ENCODE data around the gene RASSF7. TPM values are rescaled to one million over a fixed set of nuclear protein-coding genes. Genes with fewer than 3 reads are reported as not detected.
"Not testable (repeated sequence)": the region's sequence is repeated elsewhere in the genome, so short reads cannot be mapped to it uniquely, and the experiment has no call there.

Gene RASSF7, protein sequence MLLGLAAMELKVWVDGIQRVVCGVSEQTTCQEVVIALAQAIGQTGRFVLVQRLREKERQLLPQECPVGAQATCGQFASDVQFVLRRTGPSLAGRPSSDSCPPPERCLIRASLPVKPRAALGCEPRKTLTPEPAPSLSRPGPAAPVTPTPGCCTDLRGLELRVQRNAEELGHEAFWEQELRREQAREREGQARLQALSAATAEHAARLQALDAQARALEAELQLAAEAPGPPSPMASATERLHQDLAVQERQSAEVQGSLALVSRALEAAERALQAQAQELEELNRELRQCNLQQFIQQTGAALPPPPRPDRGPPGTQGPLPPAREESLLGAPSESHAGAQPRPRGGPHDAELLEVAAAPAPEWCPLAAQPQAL
- total RNA-seq = 65.7 and 110 TPM in 2 replicates

DNA sequence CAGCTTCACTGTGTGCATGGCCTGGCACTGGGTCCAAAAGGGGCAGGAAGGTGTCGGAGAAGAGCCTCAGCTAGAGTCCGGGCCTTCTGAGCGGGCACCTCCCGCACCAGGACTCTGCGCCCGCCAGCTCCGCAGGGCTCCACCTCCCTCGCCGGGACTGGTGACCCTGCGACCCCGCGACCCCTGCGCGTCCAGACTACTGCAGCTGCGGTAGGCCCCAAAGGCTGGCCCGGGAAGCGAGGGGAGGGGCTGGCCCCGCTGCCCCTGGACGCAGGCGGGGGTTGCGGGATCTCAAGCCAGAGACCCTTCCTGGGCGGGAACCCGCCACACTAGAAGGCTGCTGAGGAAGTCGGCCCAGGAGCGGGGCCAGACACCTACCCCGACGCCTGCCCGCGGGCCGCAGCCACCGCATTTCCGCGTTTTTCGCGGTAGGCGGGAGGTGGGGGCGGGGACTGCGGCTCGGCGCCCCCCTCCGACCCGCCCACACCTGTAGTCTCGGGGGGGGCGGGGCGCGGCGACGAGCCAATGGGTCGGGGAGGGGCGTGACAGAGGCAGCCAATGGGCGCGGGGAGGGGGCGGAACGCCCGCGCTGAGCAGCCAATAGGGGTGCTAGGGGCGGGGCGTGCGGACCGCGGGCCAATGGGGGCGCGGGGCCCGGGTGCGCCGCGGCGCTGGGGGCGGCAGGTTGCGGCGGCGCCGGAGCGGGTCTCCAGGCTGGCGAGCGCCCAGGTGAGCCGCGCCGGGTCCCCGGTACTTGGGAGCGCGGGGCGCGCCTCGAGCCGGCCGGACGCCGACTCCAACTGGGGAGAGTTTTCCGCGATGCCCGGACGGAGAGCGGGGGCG lies at the start of gene RASSF7, which contains the start of gene LMNTD2:
TSS of gene RASSF7 (plus strand) at position 666 of the 843 bp plus-strand sequence. CDS start 799 bp downstream, outside the sequence.
TSS of gene LMNTD2 (minus strand) at position 434 of the 843 bp plus-strand sequence. CDS start at position 412, 22 bp downstream.
- DNase-seq (ENCODE audit: low read depth) = peak; percentile 41

- DNase-seq (ENCODE audit: low read depth) = no peak
Measured at GRCh38 chr11:512761-513595, 47.8 kb upstream of the RASSF7 start.

DNA sequence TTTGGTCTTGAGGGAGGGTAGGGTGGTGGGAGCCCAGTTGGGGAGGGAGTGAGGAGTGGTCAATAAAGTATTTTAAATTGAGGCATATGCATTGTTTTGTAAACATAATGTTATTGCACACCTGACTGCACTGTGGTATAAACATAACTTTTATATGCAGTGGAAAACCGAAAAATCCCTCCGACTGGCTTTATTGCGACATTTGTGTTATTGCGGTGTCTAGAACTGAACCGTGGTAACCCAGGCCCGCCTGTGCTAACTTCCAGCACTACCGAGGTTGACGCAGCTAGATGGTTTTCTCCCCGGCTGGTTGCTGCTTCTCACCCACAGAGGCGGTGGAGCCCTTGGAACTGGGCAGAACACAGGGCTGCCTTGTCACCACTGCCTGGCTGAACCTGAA lies 46.2 kb upstream of the RASSF7 start:
- no peak for DNase-seq (ENCODE audit: low read depth)

DNA sequence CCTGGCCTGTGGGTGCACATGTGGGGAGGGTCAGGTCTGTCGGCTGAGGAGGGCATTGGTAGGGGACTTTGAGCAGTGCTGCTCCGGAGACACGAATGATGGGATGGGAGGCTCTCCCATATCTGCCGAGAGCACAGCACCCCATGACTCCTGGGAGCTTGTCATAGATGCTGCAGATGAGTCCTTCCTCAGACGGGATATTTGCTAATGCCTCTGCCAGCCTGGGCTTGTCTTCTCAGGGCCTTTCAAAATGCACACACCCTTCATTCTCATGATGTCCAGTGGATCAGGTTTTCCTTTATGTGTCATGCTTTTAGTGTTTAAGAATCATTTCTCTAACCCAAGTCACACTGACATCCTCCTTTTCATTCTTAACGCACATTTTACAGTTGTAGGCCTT lies 45.6 kb upstream of the RASSF7 start:
- no peak for DNase-seq (ENCODE audit: low read depth)

DNA sequence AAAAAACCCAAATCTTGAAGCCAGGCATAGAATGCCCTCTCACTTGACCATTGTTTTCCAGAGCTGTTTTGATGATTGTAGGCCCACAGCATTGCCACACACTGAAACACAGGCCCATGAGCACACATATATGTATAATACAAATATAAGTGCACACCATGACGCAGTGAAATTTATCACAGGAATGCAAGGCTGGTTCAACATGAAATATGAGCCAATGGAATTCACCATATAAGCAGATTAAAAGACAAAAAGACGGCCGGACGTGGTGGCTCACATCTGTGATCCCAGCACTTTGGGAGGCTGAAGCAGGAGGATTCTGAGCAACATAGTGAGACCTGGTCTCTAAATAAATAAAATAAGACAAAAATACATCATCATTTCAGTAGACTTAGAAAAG lies 44.4 kb upstream of the RASSF7 start:
- no peak for DNase-seq (ENCODE audit: low read depth)

DNA sequence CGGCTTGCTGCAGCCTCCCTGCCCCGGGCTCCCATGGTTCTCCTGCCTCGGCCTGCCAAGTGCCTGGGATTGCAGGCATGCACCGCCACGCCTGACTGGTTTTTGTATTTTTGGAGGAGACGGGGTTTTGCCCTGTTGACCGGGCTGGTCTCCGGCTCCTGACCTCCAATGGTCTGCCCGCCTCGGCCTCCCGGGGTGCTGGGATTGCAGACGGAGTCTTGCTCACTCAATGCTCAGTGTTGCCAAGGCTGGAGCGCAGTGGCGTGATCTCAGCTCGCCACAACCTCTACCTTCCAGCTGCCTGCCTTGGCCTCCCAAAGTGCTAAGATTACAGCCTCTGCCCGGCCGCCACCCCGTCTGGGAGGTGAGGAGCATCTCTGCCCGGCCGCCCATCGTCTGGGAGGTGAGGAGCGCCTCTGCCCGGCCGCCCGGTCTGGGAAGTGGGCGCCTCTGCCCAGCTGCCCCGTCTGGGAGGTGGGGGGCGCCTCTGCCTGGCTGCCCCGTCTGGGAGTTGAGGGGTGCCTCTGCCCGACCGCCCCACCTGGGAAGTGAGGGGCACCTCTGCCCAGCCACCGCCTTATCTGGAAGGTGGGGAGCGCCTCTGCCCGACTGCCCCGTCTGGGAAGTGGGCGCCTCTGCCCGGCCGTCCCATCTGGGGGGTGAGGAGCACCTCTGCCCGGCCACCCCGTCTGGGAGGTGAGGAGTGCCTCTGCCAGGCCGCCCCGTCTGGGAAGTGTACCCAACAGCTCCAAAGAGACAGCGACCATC lies 43.7 kb upstream of the RASSF7 start:
- not testable (repeated sequence) for DNase-seq (ENCODE audit: low read depth)

GRCh38 chr11:518463-519202 lies 42.1 kb upstream of the RASSF7 start:
- DNase-seq (ENCODE audit: low read depth) = peak; percentile 92

- no peak for DNase-seq (ENCODE audit: low read depth)
Measured at GRCh38 chr11:520428-521176, 40.2 kb upstream of the RASSF7 start.

GRCh38 chr11:521177-521688 lies 39.5 kb upstream of the RASSF7 start:
- DNase-seq (ENCODE audit: low read depth) = no peak

GRCh38 chr11:526192-526591 lies 34.6 kb upstream of the RASSF7 start:
- DNase-seq (ENCODE audit: low read depth) = no peak

DNA sequence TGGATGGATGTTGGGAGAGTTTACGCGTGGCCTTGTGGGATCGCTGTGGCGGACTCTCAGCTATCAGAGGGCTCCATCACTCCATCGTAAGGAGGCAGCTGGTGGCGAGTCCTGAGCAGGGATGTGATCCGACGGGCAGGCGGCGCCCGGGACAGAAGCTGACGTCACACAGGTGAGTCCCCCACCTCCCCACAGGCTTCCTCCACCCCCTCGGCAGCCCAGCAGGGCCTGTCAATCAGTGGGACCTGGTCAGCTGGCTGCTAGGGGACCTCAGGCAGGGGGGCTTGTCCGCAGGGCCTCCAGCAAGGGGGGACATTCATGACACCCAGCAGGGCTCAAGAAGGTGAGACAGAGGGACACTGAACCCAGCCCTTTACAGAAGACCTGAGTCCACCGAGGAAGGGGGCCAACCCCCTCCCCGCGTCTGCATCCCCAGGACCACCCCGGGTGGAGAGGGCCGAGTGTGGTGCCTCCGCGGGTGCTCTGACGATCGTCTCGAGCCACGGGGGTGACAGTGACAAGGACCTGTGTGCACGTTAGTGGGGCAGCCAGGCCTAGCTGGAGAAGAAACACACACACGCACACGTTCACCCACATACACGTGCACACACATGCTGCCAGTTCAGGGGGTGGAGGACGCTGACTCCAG lies 32.5 kb upstream of the RASSF7 start:
- DNase-seq (ENCODE audit: low read depth) = no peak

GRCh38 chr11:528815-529727 lies 31.7 kb upstream of the RASSF7 start:
- DNase-seq (ENCODE audit: low read depth) = no peak

DNA sequence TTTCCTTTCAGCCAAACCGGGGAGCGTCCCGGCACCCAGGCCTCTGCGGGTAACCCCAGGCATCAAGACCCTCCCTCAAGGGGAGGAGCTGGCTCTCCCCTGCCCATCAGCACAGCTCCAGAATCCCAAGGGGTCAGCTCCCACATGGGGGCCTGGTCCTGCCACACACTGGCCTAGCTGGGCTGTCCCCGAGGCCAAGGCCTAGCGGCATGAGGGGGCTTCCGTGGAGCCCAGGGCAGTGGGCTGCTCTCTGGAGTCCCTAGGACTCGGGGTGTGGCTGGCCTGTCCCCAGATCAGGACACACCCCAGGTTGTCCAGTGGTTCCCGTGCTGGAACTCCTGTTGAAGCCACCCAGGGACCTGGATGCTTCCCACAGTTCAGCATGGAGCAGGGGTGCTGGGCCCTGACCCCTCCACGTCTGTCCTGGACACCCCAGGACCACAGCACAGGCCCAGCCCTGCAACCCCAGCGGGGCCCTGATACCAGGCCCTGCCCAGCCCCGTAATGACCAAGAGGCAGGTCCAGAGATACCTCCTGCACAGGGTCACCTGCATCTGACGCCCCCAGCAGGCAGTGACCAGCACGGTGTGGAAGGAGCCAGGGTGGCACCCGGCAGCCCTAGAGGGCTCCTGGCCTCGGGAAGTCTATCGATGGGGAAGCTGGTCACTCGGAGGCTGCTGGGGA lies 30.9 kb upstream of the RASSF7 start:
- DNase-seq (ENCODE audit: low read depth) = no peak

GRCh38 chr11:530960-531831 lies 29.6 kb upstream of the RASSF7 start:
- no peak for DNase-seq (ENCODE audit: low read depth)

DNA sequence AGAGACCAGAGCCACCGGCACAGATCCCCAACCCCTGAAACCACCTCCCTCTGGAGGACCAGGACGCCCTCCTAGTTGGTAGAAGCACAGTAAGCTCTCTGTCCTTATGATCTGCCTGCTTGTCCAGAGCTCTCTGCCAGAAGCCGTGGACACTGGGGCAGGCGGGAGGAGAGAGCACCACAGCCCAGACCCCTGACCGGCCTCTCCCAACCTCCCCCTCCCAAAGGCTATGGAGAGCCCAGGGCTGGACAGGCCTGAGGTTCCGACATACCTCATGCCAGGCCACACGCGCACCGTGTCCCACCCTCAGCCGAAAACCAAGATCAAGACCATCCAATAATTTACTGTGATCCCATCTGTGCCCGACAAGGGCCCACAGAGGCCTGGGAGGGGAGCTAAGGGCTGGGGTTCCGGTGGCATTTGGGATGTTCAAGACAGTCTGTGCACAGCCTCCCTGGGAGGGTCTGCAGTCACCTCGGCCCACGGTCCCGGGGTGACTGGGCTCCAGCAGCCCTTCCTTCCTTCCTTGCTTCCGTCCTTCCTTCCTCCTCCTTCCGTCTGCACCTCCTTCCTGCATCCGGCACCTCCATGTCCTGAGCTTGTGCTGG lies 28.7 kb upstream of the RASSF7 start:
- DNase-seq (ENCODE audit: low read depth) = no peak

GRCh38 chr11:532527-532985 lies 28.2 kb upstream of the RASSF7 start:
- no peak for DNase-seq (ENCODE audit: low read depth)
